ENCODE measurements around the gene MACROD1.

MACROD1 gene

GRCh38 chr11:64078905-64079304 is 87.0 kb downstream of the MACROD1 start:
- no peak for TF ChIP-seq CTCF (IDR thresholded peaks at IDR 0.05; ENCODE audit: poor library complexity, severe bottlenecking)
- H3K27ac ChIP-seq (ENCODE audit: poor library complexity, severe bottlenecking), result no peak overlapping the region
- ATAC-seq (ENCODE audit: low read depth), result no peak
- no peaks in the 10 kb centered on the region for H3K36me3 ChIP-seq (ENCODE audit: low read depth)
- H3K9me3 ChIP-seq (ENCODE audit: severe bottlenecking), result no peaks in the 10 kb centered on the region
- no peaks in the 10 kb centered on the region for H3K4me1 ChIP-seq (ENCODE audit: insufficient read depth, poor library complexity, severe bottlenecking)
- no peak for DNase-seq (ENCODE audit: low spot score)
- no peak overlapping the region for H3K4me3 ChIP-seq (ENCODE audit: severe bottlenecking)
- H3K27me3 ChIP-seq (ENCODE audit: insufficient read depth, poor library complexity, severe bottlenecking), result no peaks in the 10 kb centered on the region

- no peak for ATAC-seq (ENCODE audit: low read depth)
- no peaks in the 10 kb centered on the region for H3K36me3 ChIP-seq (ENCODE audit: low read depth)
- H3K27ac ChIP-seq (ENCODE audit: poor library complexity, severe bottlenecking), result no peak overlapping the region
- DNase-seq (ENCODE audit: low spot score), result no peak
- H3K9me3 ChIP-seq (ENCODE audit: severe bottlenecking), result no peaks in the 10 kb centered on the region
- H3K4me1 ChIP-seq (ENCODE audit: insufficient read depth, poor library complexity, severe bottlenecking), result no peaks in the 10 kb centered on the region
- no peak overlapping the region for H3K4me3 ChIP-seq (ENCODE audit: severe bottlenecking)
- no peak for TF ChIP-seq CTCF (IDR thresholded peaks at IDR 0.05; ENCODE audit: poor library complexity, severe bottlenecking)
- no peaks in the 10 kb centered on the region for H3K27me3 ChIP-seq (ENCODE audit: insufficient read depth, poor library complexity, severe bottlenecking)
Measured at GRCh38 chr11:64078284-64078683, 87.6 kb downstream of the MACROD1 start.

GRCh38 chr11:64077607-64078006 is 88.3 kb downstream of the MACROD1 start:
- H3K9me3 ChIP-seq (ENCODE audit: severe bottlenecking), result no peaks in the 10 kb centered on the region
- TF ChIP-seq CTCF (IDR thresholded peaks at IDR 0.05; ENCODE audit: poor library complexity, severe bottlenecking), result no peak
- ATAC-seq (ENCODE audit: low read depth), result no peak
- H3K36me3 ChIP-seq (ENCODE audit: low read depth), result no peaks in the 10 kb centered on the region
- DNase-seq (ENCODE audit: low spot score), result no peak
- no peak overlapping the region for H3K4me3 ChIP-seq (ENCODE audit: severe bottlenecking)
- no peak overlapping the region for H3K27ac ChIP-seq (ENCODE audit: poor library complexity, severe bottlenecking)
- H3K4me1 ChIP-seq (ENCODE audit: insufficient read depth, poor library complexity, severe bottlenecking), result no peaks in the 10 kb centered on the region
- H3K27me3 ChIP-seq (ENCODE audit: insufficient read depth, poor library complexity, severe bottlenecking), result no peaks in the 10 kb centered on the region

GRCh38 chr11:64076758-64077157 is 89.2 kb downstream of the MACROD1 start:
- TF ChIP-seq CTCF (IDR thresholded peaks at IDR 0.05; ENCODE audit: poor library complexity, severe bottlenecking), result no peak
- H3K27me3 ChIP-seq (ENCODE audit: insufficient read depth, poor library complexity, severe bottlenecking), result no peaks in the 10 kb centered on the region
- no peaks in the 10 kb centered on the region for H3K9me3 ChIP-seq (ENCODE audit: severe bottlenecking)
- ATAC-seq (ENCODE audit: low read depth) (no peak), DNase-seq (ENCODE audit: low spot score) (no peak)
- no peaks in the 10 kb centered on the region for H3K4me1 ChIP-seq (ENCODE audit: insufficient read depth, poor library complexity, severe bottlenecking)
- no peaks in the 10 kb centered on the region for H3K36me3 ChIP-seq (ENCODE audit: low read depth)
- no peak overlapping the region for H3K27ac ChIP-seq (ENCODE audit: poor library complexity, severe bottlenecking)
- H3K4me3 ChIP-seq (ENCODE audit: severe bottlenecking), result no peak overlapping the region

GRCh38 chr11:64074239-64074638 is 91.7 kb downstream of the MACROD1 start:
- no peaks in the 10 kb centered on the region for H3K36me3 ChIP-seq (ENCODE audit: low read depth)
- ATAC-seq (ENCODE audit: low read depth), result peak; percentile 59; the same call in 2 of the 3 replicates
- no peaks in the 10 kb centered on the region for H3K27me3 ChIP-seq (ENCODE audit: insufficient read depth, poor library complexity, severe bottlenecking)
- H3K4me1 ChIP-seq (ENCODE audit: insufficient read depth, poor library complexity, severe bottlenecking), result no peaks in the 10 kb centered on the region
- DNase-seq (ENCODE audit: low spot score), result no peak
- H3K4me3 ChIP-seq (ENCODE audit: severe bottlenecking), result no peak overlapping the region
- TF ChIP-seq CTCF (IDR thresholded peaks at IDR 0.05; ENCODE audit: poor library complexity, severe bottlenecking), result no peak
- no peaks in the 10 kb centered on the region for H3K9me3 ChIP-seq (ENCODE audit: severe bottlenecking)
- no peak overlapping the region for H3K27ac ChIP-seq (ENCODE audit: poor library complexity, severe bottlenecking)
